Aortic smooth muscle cell (primary cell): ENCODE results near the gene KRT10. TPM values are rescaled to one million over a fixed set of nuclear protein-coding genes. Genes with fewer than 3 reads are reported as not detected.

ENCODE experiments used
- total RNA-seq: library from RNA; depleted of rRNA; stranded (reverse); fragments of >200 nt; gene quantifications from 2 replicates; pipeline ENCODE4 v1.2.3, GENCODE V29; 2014

The KRT10 gene
- total RNA-seq = 3.0 and 3.8 TPM in 2 replicates

DNA sequence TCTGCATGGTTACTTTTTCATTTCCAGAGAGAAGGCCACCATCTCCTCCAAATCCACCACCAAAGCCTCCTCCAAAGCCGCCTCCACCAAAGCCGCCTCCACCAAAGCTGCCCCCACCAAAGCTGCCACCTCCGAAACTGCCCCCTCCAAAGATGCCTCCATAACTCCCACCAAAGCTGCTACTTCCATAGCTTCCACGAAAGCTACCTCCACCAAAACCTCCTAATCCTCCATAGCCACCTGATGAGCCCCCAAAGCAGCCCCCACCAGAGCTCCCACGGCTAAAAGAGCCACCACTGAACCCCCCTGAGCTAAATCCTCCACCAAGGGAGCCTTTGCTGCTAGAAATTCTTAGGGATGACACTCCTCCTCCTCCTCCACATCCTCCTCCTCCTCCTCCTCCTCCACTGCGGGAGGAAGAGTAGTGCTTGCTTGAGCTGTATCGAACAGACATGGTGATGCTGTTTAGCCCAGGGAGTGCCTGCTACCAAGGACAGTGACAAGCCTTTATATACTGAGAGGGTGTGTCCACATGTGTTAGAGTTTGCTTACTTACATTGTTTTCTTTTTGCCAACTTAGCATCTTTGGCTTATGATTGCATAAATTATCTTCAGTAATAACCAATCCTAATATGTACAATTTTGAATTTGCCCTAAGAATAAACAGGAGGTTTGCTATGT is at the start of gene KRT10:
Gene KRT10, minus strand, starts transcription at position 483 of the 681 bp plus-strand sequence. Its CDS starts 29 bp downstream, at position 454.

DNA sequence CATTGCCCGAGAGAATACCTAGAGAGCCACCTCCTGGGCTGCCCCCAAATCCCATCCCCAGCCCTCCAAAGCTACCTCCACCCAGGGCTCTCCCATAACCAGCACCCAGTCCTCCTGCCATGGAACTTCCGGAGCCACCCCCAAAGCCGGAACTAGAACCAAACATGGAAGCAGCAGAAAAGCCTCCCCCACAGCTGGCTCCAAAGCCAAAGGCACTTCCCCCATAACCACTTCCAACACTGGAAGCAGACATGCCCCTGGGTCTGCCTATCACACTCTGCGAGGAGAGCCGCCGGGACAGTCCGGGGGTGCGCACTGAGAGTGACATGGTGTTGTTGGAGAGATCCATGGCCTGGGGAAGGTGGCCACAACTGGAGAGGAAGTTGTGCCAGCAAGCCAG is 44.4 kb upstream of the KRT10 start, which contains the start of gene KRT12:
Gene KRT12, minus strand, starts transcription at position 386 of the 400 bp plus-strand sequence. Its CDS starts 37 bp downstream, at position 349.

DNA sequence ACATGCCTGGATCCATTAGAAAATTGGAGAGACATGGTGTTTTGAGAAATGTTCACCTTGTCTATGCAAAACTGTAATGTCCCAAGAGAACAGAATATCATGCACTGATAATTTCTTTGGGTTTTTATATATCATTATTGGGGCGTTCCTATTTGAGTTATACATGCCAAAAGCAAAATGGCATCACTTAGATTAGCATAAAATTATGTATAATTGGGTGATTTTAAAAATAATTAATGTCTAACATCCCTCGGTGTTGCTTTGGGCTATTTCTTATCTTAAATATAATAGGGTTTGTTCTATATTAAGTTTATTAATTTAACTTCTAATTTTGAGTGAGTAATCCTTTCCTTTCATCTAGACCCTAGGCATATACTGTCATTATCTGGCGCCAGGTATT is 22.6 kb downstream of the KRT10 start, which contains the start of gene KRT28:
Gene KRT28, minus strand, starts transcription at position 101 of the 400 bp plus-strand sequence. Its CDS starts 66 bp downstream, at position 35.

DNA sequence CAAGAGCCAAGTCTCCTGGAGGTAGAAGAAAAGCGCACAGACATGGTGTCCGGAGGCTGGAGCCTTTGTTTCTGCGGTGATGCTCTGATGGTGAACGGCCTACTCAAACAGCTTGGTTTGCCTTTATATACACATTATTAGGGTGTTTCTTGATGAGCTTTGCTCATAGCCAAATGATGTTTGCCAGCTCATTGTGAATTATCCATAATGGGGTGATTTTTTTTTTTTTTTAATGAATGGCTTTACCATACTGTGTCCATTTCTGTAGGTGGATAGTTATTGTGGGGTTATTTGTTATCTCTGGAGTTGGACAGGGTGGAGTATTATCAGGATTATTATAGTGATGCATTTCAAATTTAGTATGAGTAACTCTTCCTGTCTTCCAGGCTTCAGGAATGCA is 40.0 kb downstream of the KRT10 start, which contains the start of gene KRT27:
Gene KRT27, minus strand, starts transcription at position 101 of the 400 bp plus-strand sequence. Its CDS starts 57 bp downstream, at position 44.

DNA sequence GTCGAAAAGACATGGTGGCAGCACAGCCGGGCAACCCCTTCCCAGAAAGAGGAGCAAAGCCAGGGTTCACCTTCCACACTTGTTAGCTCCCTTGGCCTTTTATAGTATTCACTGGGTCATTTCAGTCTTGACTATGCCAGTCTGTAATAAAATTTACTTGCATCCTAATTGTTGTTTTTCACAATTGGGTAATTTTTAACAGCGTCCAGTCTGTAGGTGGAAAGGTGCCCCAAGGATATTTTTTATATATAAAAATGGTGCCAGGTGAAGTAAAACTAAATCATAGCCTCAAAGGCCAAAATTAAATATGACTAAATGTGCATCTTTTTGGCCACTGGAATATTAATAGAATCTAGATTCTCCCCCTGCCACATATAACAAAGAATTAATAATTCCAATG is 50.3 kb downstream of the KRT10 start, which contains the start of gene KRT26:
Gene KRT26, minus strand, starts transcription at position 101 of the 400 bp plus-strand sequence. Its CDS starts 88 bp downstream, at position 13.

Other genes with a start within 250 kb of the KRT10 start
- gene SMARCE1, start 174.8 kb downstream of the KRT10 start, total RNA-seq = 92.3 and 94.1 TPM in 2 replicates
- not detected in 2 replicates for gene KRT222, start 157.4 kb downstream of the KRT10 start, total RNA-seq
- gene KRT24, start 118.9 kb downstream of the KRT10 start, total RNA-seq = not detected in 2 replicates
- not detected in 2 replicates for gene KRT25, start 67.3 kb downstream of the KRT10 start, total RNA-seq
- not detected in 2 replicates for gene KRT26, start 50.4 kb downstream of the KRT10 start, total RNA-seq
- not detected in 2 replicates for gene KRT27, start 40.1 kb downstream of the KRT10 start, total RNA-seq
- not detected in 2 replicates for gene KRT28, start 22.7 kb downstream of the KRT10 start, total RNA-seq
- gene KRT12, start 44.6 kb upstream of the KRT10 start, total RNA-seq = not detected in 2 replicates
- not detected in 2 replicates for gene KRT20, start 62.6 kb upstream of the KRT10 start, total RNA-seq
- not detected in 2 replicates for gene KRT23, start 115.0 kb upstream of the KRT10 start, total RNA-seq
- not detected in 2 replicates for gene KRT39, start 144.3 kb upstream of the KRT10 start, total RNA-seq
- not detected in 2 replicates for gene KRT40, start 161.7 kb upstream of the KRT10 start, total RNA-seq
- not detected in 2 replicates for gene KRTAP3-3, start 171.6 kb upstream of the KRT10 start, total RNA-seq
- gene KRTAP3-2, start 177.3 kb upstream of the KRT10 start, total RNA-seq = not detected in 2 replicates
- gene KRTAP3-1, start 186.5 kb upstream of the KRT10 start, total RNA-seq = not detected in 2 replicates
- not detected in 2 replicates for gene KRTAP1-5, start 204.6 kb upstream of the KRT10 start, total RNA-seq
- not detected in 2 replicates for gene KRTAP1-4, start 207.6 kb upstream of the KRT10 start, total RNA-seq
- gene KRTAP1-3, start 212.3 kb upstream of the KRT10 start, total RNA-seq = not detected in 2 replicates
- gene KRTAP1-1, start 218.8 kb upstream of the KRT10 start, total RNA-seq = not detected in 2 replicates
- not detected in 2 replicates for gene KRTAP2-1, start 224.7 kb upstream of the KRT10 start, total RNA-seq
- gene KRTAP2-2, start 232.6 kb upstream of the KRT10 start, total RNA-seq = not detected in 2 replicates
- gene KRTAP2-3, start 237.5 kb upstream of the KRT10 start, total RNA-seq = not detected in 2 replicates
- gene KRTAP2-4, start 243.3 kb upstream of the KRT10 start, total RNA-seq = not detected in 2 replicates